Type B pancreatic cell (in vitro differentiated cells): ENCODE results near the gene STARD9. TPM values are rescaled to one million over a fixed set of nuclear protein-coding genes. Genes with fewer than 3 reads are reported as not detected.

Experiments
- DNase-seq: peaks from one replicate; pipeline ENCODE4 v3.0.0; 2021; ENCODE audit warnings: mixed read lengths; ENCODE audit not compliant: unreplicated experiment; ENCODE audit errors: extremely low spot score
- H3K27ac Mint-ChIP-seq: 2 replicates; pipeline ENCODE4 v1.8.0; 2021; ENCODE audit warnings: mild to moderate bottlenecking, mixed read lengths
- H3K27me3 Mint-ChIP-seq: 2 replicates; pipeline ENCODE4 v1.8.0; 2021; ENCODE audit warnings: mixed read lengths
- H3K36me3 Mint-ChIP-seq: 2 replicates; pipeline ENCODE4 v1.8.0; 2021; ENCODE audit warnings: mixed read lengths
- H3K4me1 Mint-ChIP-seq: one replicate; pipeline ENCODE4 v1.8.0; 2021; ENCODE audit warnings: mixed read lengths; ENCODE audit not compliant: unreplicated experiment
- H3K4me3 Mint-ChIP-seq: 2 replicates; pipeline ENCODE4 v1.8.0; 2021; ENCODE audit warnings: mild to moderate bottlenecking, mixed read lengths
- H3K9me3 Mint-ChIP-seq: 2 replicates; pipeline ENCODE4 v1.8.0; 2021; ENCODE audit warnings: mixed read lengths
- CTCF ChIP-seq: fragments of 200-600 bp; sonication (generic); conservative IDR thresholded peaks from 2 replicates; pipeline ENCODE4 v1.5.0; 2021; ENCODE audit warnings: antibody characterized with exemption, mild to moderate bottlenecking
- total RNA-seq: library from RNA; stranded (reverse); gene quantifications from 2 replicates; pipeline ENCODE4 v1.2.1, GENCODE V29; 2021; ENCODE audit warnings: low replicate concordance

Gene STARD9
- total RNA-seq, 1 donor from 2014 or later: 13.7 TPM

DNA sequence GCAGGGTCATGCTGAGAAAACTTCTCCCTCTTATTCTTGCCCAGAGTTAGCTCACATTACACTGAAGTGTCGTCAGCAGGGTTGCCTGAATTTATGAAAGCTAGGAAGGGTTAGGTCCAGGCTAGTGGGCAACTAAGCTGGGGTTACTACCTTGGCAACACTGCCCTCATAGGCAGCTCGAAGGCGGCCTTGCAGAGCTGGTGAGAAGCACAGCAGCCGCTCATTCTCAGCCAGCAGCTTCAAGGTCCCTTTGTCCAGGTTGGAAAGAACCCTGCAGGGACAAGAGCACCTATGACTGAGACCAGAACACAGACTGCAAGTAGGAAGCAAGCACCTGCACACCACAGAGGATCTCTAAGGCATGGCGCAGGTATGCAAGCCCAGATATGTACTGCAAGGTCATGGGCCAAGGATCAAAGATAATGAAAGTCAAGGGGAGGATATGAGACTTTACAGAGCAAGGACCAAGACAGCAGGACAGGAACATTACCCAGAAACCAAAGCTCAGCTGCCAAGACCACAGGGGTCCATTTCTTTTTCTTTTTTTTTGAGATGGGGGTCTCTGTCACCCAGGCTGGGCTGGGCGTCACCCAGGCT is 158.8 kb downstream of the STARD9 start:
- Mint-ChIP-seq H3K4me1 (peaks cover 14% of the 10 kb centered on the region), H3K27me3 (no peaks in the 10 kb centered on the region), H3K9me3 (no peaks in the 10 kb centered on the region), H3K4me3 (peak overlapping the region; percentile 71), H3K27ac (no peak overlapping the region), H3K36me3 (peaks cover 15% of the 10 kb centered on the region)
- no peak for TF ChIP-seq CTCF
- peak; percentile 50 for DNase-seq

DNA sequence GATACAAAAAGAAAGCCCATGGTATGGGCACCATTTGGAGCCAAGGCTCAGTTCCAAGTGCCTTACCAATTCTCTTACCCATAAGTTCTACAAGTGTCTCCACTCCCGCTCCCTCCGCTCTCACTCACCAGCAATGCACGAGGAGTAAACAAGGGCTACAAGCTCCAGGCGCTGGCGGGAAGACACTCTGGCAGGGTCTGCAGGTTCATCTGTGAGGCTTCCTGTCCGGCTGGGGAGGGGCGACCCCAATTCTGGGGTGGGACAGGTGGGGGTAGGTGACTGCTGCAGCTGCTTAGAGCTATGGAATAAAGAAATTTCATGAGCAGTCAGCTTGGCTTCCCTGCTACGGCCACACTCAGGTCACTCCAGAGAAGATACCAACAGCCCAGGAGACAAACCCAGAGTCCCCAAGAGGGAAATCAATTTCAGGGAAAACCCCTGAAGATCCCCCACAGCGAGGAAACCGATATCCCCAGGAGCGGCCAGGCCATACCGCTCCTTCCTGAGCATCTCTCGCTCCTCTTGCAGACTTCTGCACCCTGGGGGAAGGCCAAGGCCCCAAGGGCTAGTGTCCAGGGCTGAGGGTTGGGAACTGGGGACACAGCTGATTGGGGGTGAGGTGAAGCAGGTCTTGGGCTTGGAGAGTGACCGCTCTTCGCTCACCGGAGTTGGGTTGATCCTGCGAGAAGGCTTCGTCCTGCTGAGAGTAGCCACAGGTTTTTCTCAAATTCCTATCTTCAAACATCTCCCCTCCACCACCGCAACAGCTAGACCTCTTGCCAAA is 160.2 kb downstream of the STARD9 start:
- peak overlapping the region; percentile 87 for H3K4me3 Mint-ChIP-seq
- peaks cover 11% of the 10 kb centered on the region for H3K36me3 Mint-ChIP-seq
- no peak overlapping the region for H3K27ac Mint-ChIP-seq
- TF ChIP-seq CTCF: no peak
- H3K9me3 Mint-ChIP-seq: no peaks in the 10 kb centered on the region
- peak; percentile 58 for DNase-seq
- H3K4me1 Mint-ChIP-seq: peaks cover 14% of the 10 kb centered on the region
- no peaks in the 10 kb centered on the region for H3K27me3 Mint-ChIP-seq

GRCh38 chr15:42736178-42736792 is 160.9 kb downstream of the STARD9 start:
- TF ChIP-seq CTCF: no peak
- DNase-seq: no peak
- Mint-ChIP-seq H3K9me3 (no peaks in the 10 kb centered on the region), H3K27me3 (no peaks in the 10 kb centered on the region), H3K36me3 (peaks cover 7% of the 10 kb centered on the region), H3K4me1 (peaks cover 16% of the 10 kb centered on the region), H3K4me3 (peak overlapping the region; percentile 87), H3K27ac (no peak overlapping the region)

DNA sequence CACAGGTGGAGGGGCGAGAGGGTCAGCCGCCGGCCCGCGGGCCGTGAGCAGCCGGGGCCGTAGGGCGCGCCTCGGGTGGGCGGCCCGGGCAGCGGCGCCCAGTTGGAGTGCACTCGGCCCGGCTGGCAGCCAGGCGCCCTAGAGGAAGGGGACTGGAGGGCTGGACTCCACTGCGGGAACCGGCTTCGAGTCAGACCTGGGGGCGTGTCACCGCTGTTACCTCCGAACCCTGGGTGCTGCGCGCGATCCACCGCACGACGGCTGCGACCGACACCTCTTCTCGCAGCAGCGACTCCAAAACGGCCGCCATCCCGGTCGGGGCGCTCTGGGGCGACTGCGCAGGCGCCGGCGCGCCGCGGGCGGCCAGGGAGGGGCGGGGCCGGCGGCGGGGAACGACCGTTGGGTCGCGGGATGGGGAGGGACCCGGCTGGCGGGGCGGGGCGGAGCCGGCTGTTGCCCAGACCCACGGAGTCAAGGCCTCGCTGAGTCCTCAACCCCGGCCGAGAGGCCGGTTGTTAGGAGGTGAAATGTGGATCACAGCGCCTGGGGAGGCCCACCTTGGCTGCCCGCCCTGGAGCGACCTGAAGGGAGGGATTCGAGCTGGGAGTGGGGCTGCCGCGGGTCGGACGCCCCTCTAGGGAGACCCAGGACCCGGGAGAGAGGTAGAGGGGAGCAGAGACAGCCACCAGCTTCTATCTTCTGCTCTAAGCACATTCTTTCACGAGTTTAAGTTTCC is 161.6 kb downstream of the STARD9 start, which contains the start of gene CDAN1:
TSS of gene CDAN1 (minus strand) at position 336 of the 736 bp plus-strand sequence. CDS start at position 310, 26 bp downstream.
- no peaks in the 10 kb centered on the region for H3K27me3 Mint-ChIP-seq
- H3K4me1 Mint-ChIP-seq: peaks cover 22% of the 10 kb centered on the region
- no peaks in the 10 kb centered on the region for H3K9me3 Mint-ChIP-seq
- no peak for TF ChIP-seq CTCF
- peak within 1 kb of the TSS; percentile 79 for H3K27ac Mint-ChIP-seq
- H3K4me3 Mint-ChIP-seq: peak within 1 kb of the TSS; percentile 87
- H3K36me3 Mint-ChIP-seq: peaks cover 4% of the 10 kb centered on the region
- peak; percentile 96 for DNase-seq

- TF ChIP-seq CTCF: no peak
- Mint-ChIP-seq H3K27me3 (no peaks in the 10 kb centered on the region), H3K9me3 (no peaks in the 10 kb centered on the region), H3K36me3 (peaks cover 4% of the 10 kb centered on the region), H3K4me3 (peak overlapping the region; percentile 85), H3K27ac (peak overlapping the region; percentile 79), H3K4me1 (peaks cover 23% of the 10 kb centered on the region)
- peak; percentile 53 for DNase-seq
Observed at GRCh38 chr15:42737529-42738328, 162.3 kb downstream of the STARD9 start.
